GM18498 (cell line): Measurements from ENCODE around the gene LRWD1.
"Not testable (repeated sequence)": the region's sequence is repeated elsewhere in the genome, so short reads cannot be mapped to it uniquely, and the experiment has no call there.

ENCODE experiments used
- ATAC-seq: cut with Tn5 transposase; IDR thresholded peaks from one replicate; pipeline ENCODE4 v1.9.1; 2021; ENCODE audit warnings: mild to moderate bottlenecking, moderate library complexity; ENCODE audit not compliant: unreplicated experiment

The LRWD1 gene

GRCh38 chr7:102439963-102440795, 24.6 kb upstream of the LRWD1 start:
- no peak for ATAC-seq

GRCh38 chr7:102444961-102445673, 19.7 kb upstream of the LRWD1 start:
- ATAC-seq = peak; percentile 45

GRCh38 chr7:102445674-102446071, 19.1 kb upstream of the LRWD1 start:
- no peak for ATAC-seq

GRCh38 chr7:102446387-102447156, 18.2 kb upstream of the LRWD1 start:
- no peak for ATAC-seq

GRCh38 chr7:102447311-102447710, 17.5 kb upstream of the LRWD1 start:
- no peak for ATAC-seq

GRCh38 chr7:102449136-102449535, 15.6 kb upstream of the LRWD1 start:
- no peak for ATAC-seq

- ATAC-seq = peak; percentile 47
Measured at GRCh38 chr7:102450242-102450641, 14.5 kb upstream of the LRWD1 start.

GRCh38 chr7:102451371-102452054, 13.3 kb upstream of the LRWD1 start:
- no peak for ATAC-seq

- ATAC-seq = no peak
Measured at GRCh38 chr7:102452451-102452850, 12.3 kb upstream of the LRWD1 start.

- no peak for ATAC-seq
Measured at GRCh38 chr7:102453319-102453718, 11.5 kb upstream of the LRWD1 start.

- ATAC-seq = no peak
Measured at GRCh38 chr7:102454468-102454867, 10.3 kb upstream of the LRWD1 start.

- ATAC-seq = not testable (repeated sequence)
Measured at GRCh38 chr7:102454932-102455331, 9.9 kb upstream of the LRWD1 start.

GRCh38 chr7:102455596-102455995, 9.2 kb upstream of the LRWD1 start:
- ATAC-seq = no peak

- ATAC-seq = no peak
Measured at GRCh38 chr7:102456327-102456726, 8.5 kb upstream of the LRWD1 start.

GRCh38 chr7:102457352-102457924, 7.3 kb upstream of the LRWD1 start:
- ATAC-seq = no peak

GRCh38 chr7:102459221-102459844, 5.5 kb upstream of the LRWD1 start:
- ATAC-seq = no peak

GRCh38 chr7:102460467-102460866, 4.3 kb upstream of the LRWD1 start:
- no peak for ATAC-seq

GRCh38 chr7:102463841-102464576, 775 bp upstream of the LRWD1 start:
- no peak for ATAC-seq

- no peak for ATAC-seq
Measured at GRCh38 chr7:102466097-102466496, 1.3 kb downstream of the LRWD1 start.
